Liver (tissue), 9 donors: Measurements from ENCODE around the gene RPGRIP1. TPM values are rescaled to one million over a fixed set of nuclear protein-coding genes. Genes with fewer than 3 reads are reported as not detected.

Source experiments
- DNase-seq: peaks from one replicate; pipeline ENCODE4 v3.0.0-alpha.2; 2017; ENCODE audit warnings: low spot score
- H3K27ac ChIP-seq, 2 donors: one replicate each; pipeline ENCODE4 v1.7.0; 2013; ENCODE audit warnings: inconsistent platforms in 2 of 2, low read length in 2 of 2, control low read depth in 1 of 2, low read depth in 1 of 2, mild to moderate bottlenecking in 1 of 2
- H3K27me3 ChIP-seq, 4 donors: one replicate each; pipeline versions ENCODE4 v1.6.1 to v1.7.0; 2013; ENCODE audit warnings: low read length in 3 of 4, inconsistent platforms in 1 of 4, mild to moderate bottlenecking in 1 of 4, moderate library complexity in 1 of 4; ENCODE audit not compliant: control insufficient read depth in 4 of 4, insufficient read depth in 4 of 4
- H3K36me3 ChIP-seq, 4 donors: one replicate each; pipeline versions ENCODE4 v1.6.1 to v1.7.0; 2013; ENCODE audit warnings: low read length in 3 of 4, mild to moderate bottlenecking in 3 of 4, low read depth in 1 of 4, moderate library complexity in 1 of 4; ENCODE audit not compliant: control insufficient read depth in 4 of 4, insufficient read depth in 3 of 4
- H3K4me1 ChIP-seq, 4 donors: one replicate each; pipeline versions ENCODE4 v1.6.1 to v1.7.0; 2013; ENCODE audit warnings: low read length in 3 of 4, mild to moderate bottlenecking in 3 of 4, moderate library complexity in 1 of 4; ENCODE audit not compliant: control insufficient read depth in 4 of 4, insufficient read depth in 4 of 4
- H3K4me3 ChIP-seq, 3 donors: one replicate each; pipeline versions ENCODE4 v1.6.1 to v1.7.0; 2013; ENCODE audit warnings: low read length in 3 of 3, control low read depth in 1 of 3, low read depth in 1 of 3, mild to moderate bottlenecking in 1 of 3
- H3K9ac ChIP-seq, 2 donors: one replicate each; pipeline ENCODE4 v1.7.0; 2013; ENCODE audit warnings: low read length in 2 of 2, mild to moderate bottlenecking in 2 of 2, moderate library complexity in 2 of 2, control low read depth in 1 of 2, low read depth in 1 of 2
- H3K9me3 ChIP-seq, 4 donors: one replicate each; pipeline versions ENCODE4 v1.6.1 to v1.7.0; 2013; ENCODE audit warnings: low read length in 3 of 4; ENCODE audit not compliant: control insufficient read depth in 4 of 4
- CTCF ChIP-seq: fragments of 150-350 bp; IDR thresholded peaks from 2 replicates; pipeline ENCODE4 v1.5.1; 2017; ENCODE audit warnings: improper control_type of control experiment, low read depth, low read length; ENCODE audit not compliant: missing input control
- EGR1 ChIP-seq, 2 donors: IDR thresholded peaks; 2 replicates each; pipeline ENCODE4 v1.6.1; 2016 to 2018; ENCODE audit warnings: antibody characterized with exemption in 2 of 2, low read depth in 2 of 2
- FOXA1 ChIP-seq: IDR thresholded peaks from 2 replicates; pipeline ENCODE4 v1.6.1; 2016; ENCODE audit warnings: antibody characterized with exemption
- FOXA2 ChIP-seq: IDR thresholded peaks from 2 replicates; pipeline ENCODE4 v1.6.1; 2016; ENCODE audit warnings: antibody characterized with exemption
- GABPA ChIP-seq, 2 donors: IDR thresholded peaks in 1 of 2; conservative IDR thresholded peaks in 1 of 2; 2 replicates each; pipeline ENCODE4 v1.6.1; 2016; ENCODE audit warnings: antibody characterized with exemption in 2 of 2, mild to moderate bottlenecking in 1 of 2, moderate library complexity in 1 of 2
- HNF4G ChIP-seq: IDR thresholded peaks from 2 replicates; pipeline ENCODE4 v1.6.1; 2016; ENCODE audit warnings: antibody characterized with exemption
- JUND ChIP-seq, 2 donors: IDR thresholded peaks; 2 replicates each; pipeline ENCODE4 v1.6.1; 2016; ENCODE audit warnings: antibody characterized with exemption in 2 of 2
- MAX ChIP-seq: IDR thresholded peaks from 2 replicates; pipeline ENCODE4 v1.6.1; 2016; ENCODE audit warnings: antibody characterized with exemption
- NR2F2 ChIP-seq: IDR thresholded peaks from 2 replicates; pipeline ENCODE4 v1.6.1; 2016; ENCODE audit warnings: antibody characterized with exemption
- RAD21 ChIP-seq, 2 donors: IDR thresholded peaks; 2 replicates each; pipeline ENCODE4 v1.6.1; 2016; ENCODE audit warnings: antibody characterized with exemption in 2 of 2, mild to moderate bottlenecking in 2 of 2
- RXRA ChIP-seq, 2 donors: IDR thresholded peaks; 2 replicates each; pipeline ENCODE4 v1.6.1; 2017 to 2018; ENCODE audit warnings: antibody characterized with exemption in 2 of 2, mild to moderate bottlenecking in 1 of 2
- SP1 ChIP-seq: IDR thresholded peaks from 2 replicates; pipeline ENCODE4 v1.6.1; 2018; ENCODE audit warnings: antibody characterized with exemption, mild to moderate bottlenecking
- WGBS: extraction: QIAGEN DNeasy Blood & Tissue Kit; methylation state at CpG from one replicate; pipeline ENCODE4 v1.1.7; 2013; 5-methylcytosine and 5-hydroxymethylcytosine counted together
- polyA plus RNA-seq, 2 donors: library from polyadenylated mRNA; stranded (reverse) in 1 of 2; unstranded in 1 of 2; fragments of 200-250 nt in 1 of 2; fragments of >200 nt in 1 of 2; fragmentation: Nextera tagmentation in 1 of 2; extraction: Ambion mirVana in 1 of 2; gene quantifications; one replicate each; pipeline versions ENCODE4 v1.2.1 to v1.2.3, GENCODE V29; 2013 to 2015
- total RNA-seq, 2 donors: library from RNA; depleted of rRNA; stranded (reverse); fragments of >200 nt; gene quantifications; one replicate each; pipeline ENCODE4 v1.2.3, GENCODE V29; 2014
- TF ChIP-seq, protein P1 (sequence below): IDR thresholded peaks from 2 replicates; pipeline ENCODE4 v1.6.1; 2016; ENCODE audit warnings: antibody characterized with exemption
- TF ChIP-seq, protein P2 (sequence below): IDR thresholded peaks from 2 replicates; pipeline ENCODE4 v1.6.1; 2016; ENCODE audit warnings: antibody characterized with exemption, mild to moderate bottlenecking
- donor health status: healthy.
- donor health status: healthy.
- donor health status: healthy.
- donor health status: healthy.
- donor health status: healthy.

RPGRIP1 gene
- total and polyA plus RNA-seq, 4 donors, result 0.27 to 1.3 (median 0.40) TPM

DNA sequence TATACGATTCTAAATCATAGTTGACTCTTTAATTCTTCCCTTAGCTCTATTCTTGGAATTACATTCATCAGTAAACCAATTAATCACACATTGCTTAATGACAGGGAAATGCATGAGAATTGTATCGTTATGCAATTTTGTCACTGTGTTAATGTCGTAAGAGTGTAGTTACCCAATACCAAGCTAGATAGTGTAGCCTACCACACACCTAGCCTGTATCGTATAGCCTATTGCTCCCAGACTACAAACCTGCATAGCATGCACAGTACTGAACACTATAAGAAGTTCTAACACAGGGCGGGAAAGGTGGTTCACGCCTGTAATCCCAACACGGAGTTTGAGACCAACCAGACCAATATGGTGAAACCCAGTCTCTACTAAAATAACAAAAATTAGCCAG, 35.3 kb upstream of the RPGRIP1 start (continued):
- TF ChIP-seq RXRA (IDR thresholded peaks at IDR 0.05) (peak in 1 of 2 donors; percentile 13), HNF4G (no peak), RAD21 (IDR thresholded peaks at IDR 0.05) (no peak), NR2F2 (no peak), FOXA2 (peak; percentile 14), GABPA (IDR thresholded peaks at IDR 0.05 in 1 of 2, conservative IDR thresholded peaks at IDR 0.05 in 1 of 2) (no peak)

DNA sequence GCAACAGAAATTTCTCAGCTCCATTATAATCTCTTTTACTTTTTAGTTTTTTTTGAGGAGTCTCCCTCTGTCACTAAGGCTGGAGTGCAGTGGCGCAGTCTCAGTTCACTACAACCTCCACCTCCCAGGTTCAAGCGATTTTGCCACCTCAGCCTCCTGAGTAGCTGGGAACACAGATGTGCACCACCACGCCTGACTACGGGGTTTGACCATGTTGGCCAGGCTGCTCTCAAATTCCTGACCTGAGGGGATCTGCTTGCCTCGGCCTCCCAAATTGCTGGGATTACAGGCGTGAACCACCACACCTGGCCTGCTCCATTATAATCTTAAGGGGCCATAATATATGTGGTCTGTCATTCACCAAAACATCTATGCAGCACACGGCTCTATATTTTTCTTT, 34.1 kb upstream of the RPGRIP1 start:
- H3K9me3 ChIP-seq, result no peaks in the 10 kb centered on the region
- no peak overlapping the region for H3K9ac ChIP-seq
- H3K27me3 ChIP-seq, result no peaks in the 10 kb centered on the region
- peaks cover 6 to 45% (median 28%) of the 10 kb centered on the region in 4 donors for H3K36me3 ChIP-seq
- no peak for DNase-seq
- no peak overlapping the region for H3K27ac ChIP-seq
- no peak for TF ChIP-seq CTCF
- TF ChIP-seq, protein P1, sequence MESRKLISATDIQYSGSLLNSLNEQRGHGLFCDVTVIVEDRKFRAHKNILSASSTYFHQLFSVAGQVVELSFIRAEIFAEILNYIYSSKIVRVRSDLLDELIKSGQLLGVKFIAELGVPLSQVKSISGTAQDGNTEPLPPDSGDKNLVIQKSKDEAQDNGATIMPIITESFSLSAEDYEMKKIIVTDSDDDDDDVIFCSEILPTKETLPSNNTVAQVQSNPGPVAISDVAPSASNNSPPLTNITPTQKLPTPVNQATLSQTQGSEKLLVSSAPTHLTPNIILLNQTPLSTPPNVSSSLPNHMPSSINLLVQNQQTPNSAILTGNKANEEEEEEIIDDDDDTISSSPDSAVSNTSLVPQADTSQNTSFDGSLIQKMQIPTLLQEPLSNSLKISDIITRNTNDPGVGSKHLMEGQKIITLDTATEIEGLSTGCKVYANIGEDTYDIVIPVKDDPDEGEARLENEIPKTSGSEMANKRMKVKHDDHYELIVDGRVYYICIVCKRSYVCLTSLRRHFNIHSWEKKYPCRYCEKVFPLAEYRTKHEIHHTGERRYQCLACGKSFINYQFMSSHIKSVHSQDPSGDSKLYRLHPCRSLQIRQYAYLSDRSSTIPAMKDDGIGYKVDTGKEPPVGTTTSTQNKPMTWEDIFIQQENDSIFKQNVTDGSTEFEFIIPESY, result no peak
- TF ChIP-seq FOXA1, result no peak
- no peak for TF ChIP-seq GABPA (IDR thresholded peaks at IDR 0.05 in 1 of 2, conservative IDR thresholded peaks at IDR 0.05 in 1 of 2)
- TF ChIP-seq NR2F2, result no peak
- no peak for TF ChIP-seq JUND (IDR thresholded peaks at IDR 0.05)
- TF ChIP-seq RXRA (IDR thresholded peaks at IDR 0.05), result no peak
- H3K4me3 ChIP-seq, result no peak overlapping the region
- peaks cover 4 to 40% (median 24%) of the 10 kb centered on the region in 4 donors for H3K4me1 ChIP-seq
- 96% methylated on average over 7 of the region's 7 CpGs for WGBS

DNA sequence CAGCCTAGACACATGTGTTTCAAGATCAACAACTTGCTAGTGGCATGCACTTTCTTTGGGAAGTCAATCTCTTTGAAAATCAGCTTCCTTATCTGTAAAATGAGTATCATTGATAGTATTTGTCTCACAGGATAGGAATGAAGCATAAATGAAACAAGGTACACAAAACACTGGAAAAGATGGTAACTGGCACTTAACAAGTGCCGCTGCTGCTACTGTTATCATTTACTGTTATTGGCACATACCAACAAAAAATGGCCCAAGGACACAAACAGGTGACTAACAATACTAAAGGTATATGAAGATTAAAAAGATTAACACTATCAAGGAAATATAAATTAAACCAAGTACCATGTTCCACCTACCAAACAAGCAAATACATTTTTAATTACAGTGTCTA, 31.5 kb upstream of the RPGRIP1 start:
- no peak overlapping the region for H3K4me3 ChIP-seq
- no peak overlapping the region for H3K27ac ChIP-seq
- TF ChIP-seq JUND (IDR thresholded peaks at IDR 0.05), result no peak
- TF ChIP-seq SP1, result no peak
- no peak for TF ChIP-seq HNF4G
- no peak for TF ChIP-seq CTCF
- no peak for TF ChIP-seq FOXA2
- no peak for TF ChIP-seq FOXA1
- no peak for TF ChIP-seq NR2F2
- no peak for TF ChIP-seq RAD21 (IDR thresholded peaks at IDR 0.05)
- TF ChIP-seq MAX, result no peak
- TF ChIP-seq, protein P2, sequence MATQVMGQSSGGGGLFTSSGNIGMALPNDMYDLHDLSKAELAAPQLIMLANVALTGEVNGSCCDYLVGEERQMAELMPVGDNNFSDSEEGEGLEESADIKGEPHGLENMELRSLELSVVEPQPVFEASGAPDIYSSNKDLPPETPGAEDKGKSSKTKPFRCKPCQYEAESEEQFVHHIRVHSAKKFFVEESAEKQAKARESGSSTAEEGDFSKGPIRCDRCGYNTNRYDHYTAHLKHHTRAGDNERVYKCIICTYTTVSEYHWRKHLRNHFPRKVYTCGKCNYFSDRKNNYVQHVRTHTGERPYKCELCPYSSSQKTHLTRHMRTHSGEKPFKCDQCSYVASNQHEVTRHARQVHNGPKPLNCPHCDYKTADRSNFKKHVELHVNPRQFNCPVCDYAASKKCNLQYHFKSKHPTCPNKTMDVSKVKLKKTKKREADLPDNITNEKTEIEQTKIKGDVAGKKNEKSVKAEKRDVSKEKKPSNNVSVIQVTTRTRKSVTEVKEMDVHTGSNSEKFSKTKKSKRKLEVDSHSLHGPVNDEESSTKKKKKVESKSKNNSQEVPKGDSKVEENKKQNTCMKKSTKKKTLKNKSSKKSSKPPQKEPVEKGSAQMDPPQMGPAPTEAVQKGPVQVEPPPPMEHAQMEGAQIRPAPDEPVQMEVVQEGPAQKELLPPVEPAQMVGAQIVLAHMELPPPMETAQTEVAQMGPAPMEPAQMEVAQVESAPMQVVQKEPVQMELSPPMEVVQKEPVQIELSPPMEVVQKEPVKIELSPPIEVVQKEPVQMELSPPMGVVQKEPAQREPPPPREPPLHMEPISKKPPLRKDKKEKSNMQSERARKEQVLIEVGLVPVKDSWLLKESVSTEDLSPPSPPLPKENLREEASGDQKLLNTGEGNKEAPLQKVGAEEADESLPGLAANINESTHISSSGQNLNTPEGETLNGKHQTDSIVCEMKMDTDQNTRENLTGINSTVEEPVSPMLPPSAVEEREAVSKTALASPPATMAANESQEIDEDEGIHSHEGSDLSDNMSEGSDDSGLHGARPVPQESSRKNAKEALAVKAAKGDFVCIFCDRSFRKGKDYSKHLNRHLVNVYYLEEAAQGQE, result no peak
- TF ChIP-seq EGR1 (IDR thresholded peaks at IDR 0.05; ENCODE audit: low read depth in 2 of 2), result no peak
- no peak for DNase-seq
- peaks cover 2 to 31% (median 20%) of the 10 kb centered on the region in 4 donors for H3K4me1 ChIP-seq
- no peak overlapping the region for H3K9ac ChIP-seq
- H3K27me3 ChIP-seq, result no peaks in the 10 kb centered on the region
- H3K36me3 ChIP-seq, result peaks cover 7 to 44% (median 35%) of the 10 kb centered on the region in 4 donors
- WGBS, result 97% methylated on average over 1 of the region's 1 CpG
- H3K9me3 ChIP-seq, result no peaks in the 10 kb centered on the region
